HK-2 (cell line): ENCODE data around the gene CCDC9B.

Experiments
- DNase-seq: peaks from one replicate; pipeline ENCODE4 v3.0.0-alpha.2; 2018; ENCODE audit not compliant: unreplicated experiment

CCDC9B gene

GRCh38 chr15:40310001-40310959 lies 30.5 kb downstream of the CCDC9B start:
- DNase-seq, result no peak

GRCh38 chr15:40309344-40309862 lies 31.3 kb downstream of the CCDC9B start:
- no peak for DNase-seq

DNA sequence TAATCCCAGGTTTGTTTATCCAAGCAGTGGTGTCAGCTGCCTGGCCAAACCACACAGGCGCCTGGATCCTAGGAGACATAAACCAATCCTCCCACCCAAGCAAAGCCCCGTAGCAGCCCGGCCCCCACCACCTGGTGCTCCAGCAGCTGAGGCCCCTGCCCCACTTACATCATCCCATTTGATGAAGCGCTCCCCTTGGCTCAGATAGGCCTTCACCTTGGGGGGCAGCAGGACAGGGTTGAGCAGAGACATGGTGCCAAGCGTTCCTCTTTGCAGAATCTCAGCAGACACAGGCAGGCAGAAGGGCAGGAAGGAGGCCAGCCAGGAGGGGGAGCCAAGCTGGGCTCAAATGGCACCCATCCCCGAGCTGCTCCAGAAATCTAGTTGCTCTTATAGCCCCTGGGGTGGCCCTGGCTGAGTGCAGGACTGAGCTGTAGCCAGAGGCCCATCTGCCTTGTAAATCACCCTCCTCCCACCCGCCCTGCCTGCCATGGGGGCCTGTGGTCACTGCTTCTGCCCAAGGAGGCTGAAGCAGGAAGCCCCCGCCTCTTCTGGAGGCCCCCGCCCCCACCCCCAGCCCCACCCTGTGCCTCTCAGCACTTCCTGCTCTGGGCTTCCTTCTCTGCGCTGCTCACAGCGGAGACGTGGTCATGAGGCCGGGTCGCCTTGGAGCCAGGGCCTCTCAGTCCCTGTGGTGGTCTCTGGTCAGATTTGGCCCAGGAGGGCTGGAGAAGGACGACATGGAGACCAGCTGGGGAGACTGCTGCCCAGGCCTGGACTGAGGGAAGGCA lies 33.1 kb downstream of the CCDC9B start, which contains the start of gene PLCB2:
Gene PLCB2 (minus strand): TSS at position 515 of the 791 bp plus-strand sequence. CDS start 263 bp downstream, at position 252.
- DNase-seq, result no peak

- no peak for DNase-seq
Observed at GRCh38 chr15:40306908-40307307, 33.8 kb downstream of the CCDC9B start.

DNA sequence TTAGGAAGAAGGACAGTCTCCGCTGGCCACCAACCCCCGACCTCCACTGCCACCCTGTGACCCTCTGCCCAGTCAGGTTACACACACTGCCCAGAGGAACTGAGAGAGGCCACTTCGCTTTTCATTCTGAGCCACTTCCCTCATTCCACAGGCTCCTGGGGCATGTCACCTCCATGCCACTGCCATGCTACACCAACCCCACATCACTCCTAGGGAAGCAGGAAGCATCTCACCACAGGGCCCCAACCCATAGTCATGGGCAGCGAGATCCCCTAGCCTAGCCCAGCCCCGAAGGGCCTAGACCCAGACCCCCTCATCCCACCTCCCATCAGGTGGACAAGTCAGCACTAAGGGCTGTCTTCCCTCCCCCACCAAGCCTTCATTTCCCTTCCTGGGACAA lies 34.4 kb downstream of the CCDC9B start:
- no peak for DNase-seq

DNA sequence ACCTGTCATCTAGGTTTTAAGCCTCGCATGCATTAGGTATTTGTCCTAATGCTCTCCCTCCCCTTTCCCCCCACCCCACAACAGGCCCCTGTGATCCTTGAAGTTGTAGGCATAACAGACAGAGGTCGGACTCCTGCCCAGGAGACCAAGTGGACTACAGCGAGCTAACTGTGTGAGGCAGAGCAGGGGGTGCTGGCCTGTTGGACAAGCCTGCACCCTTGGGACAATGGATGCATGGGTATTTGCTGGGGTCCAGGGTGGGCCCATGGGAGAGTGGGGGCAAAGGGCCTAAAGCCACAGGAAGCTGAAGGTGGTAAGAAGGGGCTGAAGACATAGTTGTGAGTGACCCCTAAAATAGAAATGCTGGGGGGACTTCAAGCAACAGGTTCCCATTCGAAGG lies 35.5 kb downstream of the CCDC9B start:
- no peak for DNase-seq

GRCh38 chr15:40303576-40303975 lies 37.2 kb downstream of the CCDC9B start:
- DNase-seq, result no peak

DNA sequence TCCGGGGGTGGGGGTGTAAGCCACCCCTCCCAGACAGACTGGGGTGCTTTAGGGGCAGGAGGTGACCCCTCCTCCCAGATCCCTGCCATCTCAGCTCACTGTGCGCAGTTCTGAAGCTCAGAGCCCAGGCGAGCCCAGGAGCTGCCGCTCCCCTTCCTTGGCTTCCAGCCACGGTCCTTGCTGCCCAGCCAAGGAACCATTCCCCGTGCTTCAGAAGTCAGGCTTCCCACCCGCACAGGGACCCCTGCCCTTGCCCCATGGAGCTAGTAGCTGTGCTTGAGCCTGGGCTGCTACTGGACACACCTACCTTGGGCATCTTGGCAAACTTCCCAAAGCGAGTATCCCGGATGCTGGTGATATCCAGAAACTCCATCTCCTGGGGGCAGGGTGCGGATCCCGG lies 37.8 kb downstream of the CCDC9B start:
- no peak for DNase-seq

- DNase-seq, result no peak
Observed at GRCh38 chr15:40302288-40302886, 38.4 kb downstream of the CCDC9B start.

DNA sequence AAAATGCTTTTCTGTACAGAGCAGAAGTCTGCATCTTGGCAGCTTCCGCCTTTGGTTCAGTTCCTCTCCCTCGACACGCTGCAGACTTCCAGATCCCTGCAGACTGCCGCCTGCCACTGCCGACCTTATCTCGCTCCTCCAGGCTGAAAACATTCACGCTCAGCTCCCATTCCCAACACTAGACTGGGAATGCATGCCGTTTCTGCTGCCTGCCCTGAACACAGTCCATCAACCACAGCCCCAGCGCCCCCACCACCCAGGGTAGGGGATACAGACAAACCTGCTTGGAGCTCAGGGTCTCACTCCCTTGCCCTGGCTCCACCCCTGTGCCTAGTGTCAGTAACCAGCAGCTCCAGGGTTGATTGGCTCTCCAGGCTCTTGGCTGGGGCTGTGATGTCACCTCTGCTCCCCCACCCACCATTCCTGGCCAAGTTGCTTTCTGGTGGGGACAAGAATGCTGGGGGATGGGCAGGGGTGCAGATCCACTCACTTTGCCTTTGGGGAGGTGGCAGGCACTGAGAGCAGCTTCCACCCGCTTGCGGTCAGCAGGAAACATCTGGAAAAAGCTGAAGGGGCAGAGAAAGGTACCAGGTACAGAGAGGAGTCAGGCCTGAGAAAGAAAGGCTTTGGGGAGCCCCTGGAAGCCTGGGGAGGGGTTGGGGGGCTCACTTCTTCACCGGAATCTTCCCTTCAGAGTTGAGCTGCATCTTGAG lies 39.1 kb downstream of the CCDC9B start:
- DNase-seq, result no peak

GRCh38 chr15:40300771-40301170 lies 40.0 kb downstream of the CCDC9B start:
- no peak for DNase-seq

GRCh38 chr15:40300367-40300766 lies 40.4 kb downstream of the CCDC9B start:
- DNase-seq, result no peak

DNA sequence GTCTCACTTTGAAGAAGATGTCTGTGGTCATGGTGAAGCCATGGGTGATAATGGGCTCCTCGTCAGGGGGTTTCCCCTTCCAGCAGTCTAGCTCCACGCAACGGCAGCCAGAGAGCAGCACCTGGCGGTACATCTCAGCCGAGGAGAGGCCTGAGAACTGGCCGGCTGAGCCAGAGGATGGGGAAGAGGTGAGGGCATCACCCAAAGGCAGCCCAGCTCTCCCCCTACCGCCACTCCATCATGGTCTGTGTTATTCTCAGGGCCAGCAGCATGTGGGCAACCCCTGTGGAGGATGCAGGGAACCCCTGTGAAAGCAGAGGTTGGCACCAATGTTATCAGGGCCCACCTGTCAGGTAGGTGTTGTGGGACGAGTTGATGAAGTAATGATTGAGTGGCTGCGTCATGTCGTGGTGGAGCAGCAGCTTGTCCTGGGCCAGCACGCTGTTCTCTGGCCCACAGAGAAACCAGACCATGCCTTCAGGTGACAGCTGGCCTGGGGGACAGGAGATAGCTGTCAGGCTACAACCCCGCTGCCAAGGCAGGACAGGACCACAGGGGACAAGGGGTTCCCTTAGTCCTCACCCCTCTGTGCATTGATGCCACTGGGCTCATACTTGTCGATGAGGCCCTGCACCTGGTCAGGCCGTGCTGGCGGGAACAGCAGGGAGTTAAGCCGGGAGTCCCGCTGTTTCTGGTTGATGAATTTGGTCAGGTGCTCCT lies 42.4 kb downstream of the CCDC9B start:
- DNase-seq, result no peak

DNA sequence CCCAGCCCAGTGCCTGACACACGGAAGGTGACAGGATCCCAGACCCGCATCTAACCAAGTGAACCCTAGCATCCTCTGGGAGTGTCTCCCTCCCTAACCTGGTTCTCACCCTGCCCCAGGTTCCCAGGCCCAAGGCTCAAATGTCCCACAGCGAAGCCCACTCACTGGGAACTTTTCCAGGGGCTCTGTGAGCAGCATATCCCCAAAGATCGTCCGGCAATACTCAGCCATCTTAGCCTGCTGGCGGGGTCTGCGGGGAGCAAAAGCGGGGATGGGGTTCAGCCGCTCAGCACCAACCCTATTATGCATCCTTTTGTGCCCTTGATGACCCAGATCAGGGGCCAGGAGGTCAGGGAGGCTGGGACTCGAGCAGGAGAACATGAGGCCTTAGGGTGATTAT lies 43.4 kb downstream of the CCDC9B start:
- no peak for DNase-seq

GRCh38 chr15:40296561-40297230 lies 44.0 kb downstream of the CCDC9B start:
- no peak for DNase-seq

DNA sequence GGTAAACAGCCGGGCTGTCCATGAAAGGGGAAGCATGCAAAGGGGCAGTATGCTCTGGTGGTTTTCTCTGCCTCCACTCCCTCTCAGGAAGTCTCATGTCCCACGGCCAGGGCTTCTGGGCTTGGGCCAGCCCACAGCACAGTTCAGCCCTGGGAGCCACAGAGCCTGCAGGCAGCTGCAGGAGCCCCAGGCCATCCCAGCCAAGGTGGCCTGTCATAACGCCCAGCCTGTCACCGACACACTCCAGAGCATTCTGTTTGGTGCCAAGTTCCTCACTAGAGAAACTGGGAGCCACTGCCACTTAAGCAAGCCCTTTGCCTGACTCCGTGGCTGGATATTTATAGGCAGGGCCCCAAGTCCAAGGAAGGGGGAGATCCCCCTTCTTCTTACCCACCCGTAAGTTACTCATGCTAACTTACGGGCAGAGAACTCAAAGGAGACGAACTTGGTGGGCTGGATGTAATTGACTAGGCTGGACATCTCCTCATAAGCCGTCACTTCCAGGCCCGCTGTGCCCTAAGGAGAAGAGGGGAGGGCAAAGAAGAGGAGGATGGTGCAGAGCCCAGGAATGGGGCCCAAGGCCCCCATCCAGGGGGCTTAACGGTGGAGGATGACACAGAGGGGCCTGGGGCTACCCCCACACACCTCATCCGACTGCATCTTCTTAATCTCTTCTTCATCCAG lies 44.7 kb downstream of the CCDC9B start:
- DNase-seq, result no peak

DNA sequence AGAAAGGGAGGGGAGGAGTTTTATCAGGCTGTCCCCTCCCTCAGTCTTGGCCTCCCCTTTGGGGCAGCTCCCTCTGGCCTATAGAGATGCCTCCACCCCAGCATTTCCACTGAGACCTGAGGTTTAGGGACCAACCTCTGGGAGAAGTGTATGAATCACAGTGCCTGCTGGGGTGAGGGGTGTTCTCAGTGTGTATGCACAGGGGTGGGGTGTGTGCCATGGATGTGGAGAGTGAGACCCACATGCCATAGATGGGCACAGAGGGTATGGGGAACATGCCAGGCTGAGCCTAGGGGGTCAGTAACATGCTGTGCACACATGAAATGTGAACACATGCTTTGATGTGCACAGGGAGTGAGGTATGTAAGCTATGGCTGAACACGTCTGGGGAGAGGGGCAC lies 45.4 kb downstream of the CCDC9B start:
- DNase-seq, result no peak

- no peak for DNase-seq
Observed at GRCh38 chr15:40293905-40294895, 46.5 kb downstream of the CCDC9B start.
